Measurements from ENCODE around the gene ULK3.

ULK3 gene

GRCh38 chr15:74843445-74843828 is 481 bp upstream of the ULK3 start:
- H3K4me3 ChIP-seq (replicated peaks; ENCODE audit: low read depth, low read length), result peak overlapping the region; percentile 60
- TF ChIP-seq CTCF (IDR thresholded peaks at IDR 0.05; ENCODE audit: low read depth, low read length, missing control alignments), result no peak
- no peak for DNase-seq (ENCODE audit: extremely low read depth, low read depth)

GRCh38 chr15:74841891-74842373 is 1.0 kb downstream of the ULK3 start:
- peak overlapping the region; percentile 60 for H3K4me3 ChIP-seq (replicated peaks; ENCODE audit: low read depth, low read length)
- TF ChIP-seq CTCF (IDR thresholded peaks at IDR 0.05; ENCODE audit: low read depth, low read length, missing control alignments), result no peak
- DNase-seq (ENCODE audit: extremely low read depth, low read depth), result no peak

- H3K4me3 ChIP-seq (replicated peaks; ENCODE audit: low read depth, low read length), result no peak overlapping the region
- DNase-seq (ENCODE audit: extremely low read depth, low read depth), result no peak
- TF ChIP-seq CTCF (IDR thresholded peaks at IDR 0.05; ENCODE audit: low read depth, low read length, missing control alignments), result no peak
Measured at GRCh38 chr15:74840851-74841775, 1.8 kb downstream of the ULK3 start.

DNA sequence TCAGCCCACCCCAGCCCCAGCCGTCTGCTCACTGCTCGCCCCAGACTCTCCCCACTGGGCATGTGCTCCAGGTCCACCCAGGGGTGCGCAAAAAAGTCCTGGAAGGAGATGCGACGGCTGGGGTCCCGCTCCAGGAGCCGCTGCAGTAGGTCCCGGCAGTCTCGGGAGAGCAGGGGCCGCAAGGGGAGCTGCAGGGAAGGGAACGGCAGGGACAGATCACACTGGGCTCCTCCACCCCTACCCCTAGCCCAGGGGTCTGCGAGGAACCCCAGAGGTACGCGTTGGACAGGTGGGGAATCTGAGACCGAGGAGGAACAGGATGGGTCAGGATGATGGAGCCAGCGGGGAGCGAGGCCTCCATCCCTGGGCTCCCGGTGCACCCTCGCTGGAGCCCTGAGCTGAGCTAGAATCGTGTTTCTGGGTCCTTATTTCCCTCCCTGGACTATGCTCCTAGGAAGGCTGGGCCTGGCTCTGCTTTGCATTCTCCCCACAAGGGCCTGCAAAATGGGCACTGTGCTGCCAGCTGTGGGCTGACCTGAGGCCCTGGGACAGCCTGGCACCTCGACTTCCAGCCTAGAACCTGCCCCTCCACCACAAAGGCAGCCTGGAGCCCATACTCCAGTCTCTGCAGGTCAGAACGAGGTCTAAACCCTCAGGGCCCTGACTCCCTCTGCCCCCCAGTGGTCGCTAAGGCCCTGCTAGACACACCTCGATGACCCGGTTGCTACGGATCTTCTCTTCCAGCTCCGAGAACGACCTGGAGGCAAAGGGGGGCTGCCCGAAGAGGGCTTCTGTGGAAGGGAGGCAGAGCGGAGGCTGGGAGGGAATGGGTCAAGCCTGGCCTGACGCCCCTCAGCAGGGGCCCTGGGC is 3.2 kb downstream of the ULK3 start:
- no peak for DNase-seq (ENCODE audit: extremely low read depth, low read depth)
- no peak for TF ChIP-seq CTCF (IDR thresholded peaks at IDR 0.05; ENCODE audit: low read depth, low read length, missing control alignments)
- no peak overlapping the region for H3K4me3 ChIP-seq (replicated peaks; ENCODE audit: low read depth, low read length)

GRCh38 chr15:74838746-74839525 is 4.0 kb downstream of the ULK3 start:
- no peak for TF ChIP-seq CTCF (IDR thresholded peaks at IDR 0.05; ENCODE audit: low read depth, low read length, missing control alignments)
- H3K4me3 ChIP-seq (replicated peaks; ENCODE audit: low read depth, low read length), result no peak overlapping the region
- no peak for DNase-seq (ENCODE audit: extremely low read depth, low read depth)

- no peak for TF ChIP-seq CTCF (IDR thresholded peaks at IDR 0.05; ENCODE audit: low read depth, low read length, missing control alignments)
- DNase-seq (ENCODE audit: extremely low read depth, low read depth), result no peak
- H3K4me3 ChIP-seq (replicated peaks; ENCODE audit: low read depth, low read length), result no peak overlapping the region
Measured at GRCh38 chr15:74838137-74838516, 4.8 kb downstream of the ULK3 start.
